HEK293 (cell line): ENCODE data around the gene CNNM1.

Experiments
- CTCF ChIA-PET: fragments of 350-600 bp; formaldehyde crosslinking; extraction: SDS; loops from one replicate; lab custom pipeline; 2021; ENCODE audit warnings: antibody characterized with exemption; lab: Yijun Ruan, JAX
- POLR2A ChIA-PET: fragments of 300-600 bp; formaldehyde crosslinking; extraction: SDS; loops from one replicate; lab custom pipeline; 2020; ENCODE audit warnings: antibody characterized with exemption, inconsistent platforms; lab: Yijun Ruan, JAX
- H3K27ac ChIP-seq: fragments of 200-500 bp; sonication (Bioruptor generic); 2 replicates; pipeline ENCODE4 v1.5.1; 2014; ENCODE audit warnings: low read depth, low read length, control low read depth, inconsistent platforms; ENCODE audit errors: extremely low read depth
- H3K36me3 ChIP-seq, 2 experiments: fragments of 200-500 bp in 1 of 2; sonication (Bioruptor generic) in 1 of 2; 1 replicate in 1 of 2; 2 replicates in 1 of 2; pipeline ENCODE4 v1.5.1; 2014 to 2017; ENCODE audit warnings: inconsistent platforms in 2 of 2, low read length in 2 of 2; ENCODE audit not compliant: control insufficient read depth in 2 of 2, insufficient read depth in 1 of 2
- H3K4me1 ChIP-seq: fragments of 200-500 bp; sonication (Bioruptor generic); 2 replicates; pipeline ENCODE4 v1.5.1; 2014; ENCODE audit warnings: mild to moderate bottlenecking, low read length, inconsistent platforms; ENCODE audit not compliant: control insufficient read depth, insufficient read depth
- H3K4me3 ChIP-seq: 2 replicates; pipeline ENCODE4 v1.5.1; 2011; ENCODE audit warnings: low read depth, mild to moderate bottlenecking, control low read depth, low read length, moderate library complexity
- H3K9me3 ChIP-seq: fragments of 200-500 bp; sonication (Bioruptor generic); 2 replicates; pipeline ENCODE4 v1.5.1; 2014; ENCODE audit warnings: low read depth, low read length, inconsistent platforms; ENCODE audit not compliant: control insufficient read depth, insufficient read depth
- BCL6B ChIP-seq: fragments of 450-650 bp; formaldehyde crosslinking; IDR thresholded peaks from 2 replicates; pipeline ENCODE4 v1.5.1; 2017; ENCODE audit warnings: missing biosample characterization, missing genetic modification characterization
- GLIS1 ChIP-seq: fragments of 450-650 bp; formaldehyde crosslinking; IDR thresholded peaks from 2 replicates; pipeline ENCODE4 v1.5.1; 2016; ENCODE audit warnings: missing biosample characterization, missing genetic modification characterization
- KLF17 ChIP-seq: fragments of 450-650 bp; formaldehyde crosslinking; IDR thresholded peaks from 2 replicates; pipeline ENCODE4 v1.5.1; 2016; ENCODE audit warnings: missing biosample characterization, missing genetic modification characterization
- KLF9 ChIP-seq: fragments of 450-650 bp; formaldehyde crosslinking; IDR thresholded peaks from 2 replicates; pipeline ENCODE4 v1.5.1; 2016; ENCODE audit warnings: missing biosample characterization, missing genetic modification characterization, low read depth
- SCRT2 ChIP-seq: fragments of 450-650 bp; formaldehyde crosslinking; IDR thresholded peaks from 2 replicates; pipeline ENCODE4 v1.5.1; 2016; ENCODE audit warnings: missing biosample characterization, missing genetic modification characterization
- TCF7L2 ChIP-seq: IDR thresholded peaks from 2 replicates; pipeline ENCODE4 v1.6.1; 2011; ENCODE audit warnings: low read depth, mild to moderate bottlenecking, inconsistent platforms, low read length, moderate library complexity, borderline replicate concordance
- YY2 ChIP-seq: fragments of 450-650 bp; formaldehyde crosslinking; IDR thresholded peaks from 2 replicates; pipeline ENCODE4 v1.5.1; 2016; ENCODE audit warnings: missing biosample characterization, missing genetic modification characterization
- ZFHX2 ChIP-seq: fragments of 450-650 bp; formaldehyde crosslinking; conservative IDR thresholded peaks from 2 replicates; pipeline ENCODE4 v1.5.1; 2016; ENCODE audit warnings: missing biosample characterization, missing genetic modification characterization
- ZFP69B ChIP-seq: fragments of 450-650 bp; formaldehyde crosslinking; IDR thresholded peaks from 2 replicates; pipeline ENCODE4 v1.5.1; 2016; ENCODE audit warnings: missing biosample characterization, missing genetic modification characterization
- ZNF10 ChIP-seq: fragments of 450-650 bp; formaldehyde crosslinking; IDR thresholded peaks from 2 replicates; pipeline ENCODE4 v1.5.1; 2017; ENCODE audit warnings: missing biosample characterization, missing genetic modification characterization
- ZNF169 ChIP-seq: fragments of 450-650 bp; formaldehyde crosslinking; IDR thresholded peaks from 2 replicates; pipeline ENCODE4 v1.5.1; 2016; ENCODE audit warnings: missing biosample characterization, missing genetic modification characterization
- ZNF19 ChIP-seq: fragments of 450-650 bp; formaldehyde crosslinking; IDR thresholded peaks from 2 replicates; pipeline ENCODE4; 2016; ENCODE audit warnings: missing biosample characterization, missing genetic modification characterization, low read depth
- ZNF239 ChIP-seq: fragments of 450-650 bp; formaldehyde crosslinking; IDR thresholded peaks from 2 replicates; pipeline ENCODE4 v1.5.1; 2016; ENCODE audit warnings: missing biosample characterization, missing genetic modification characterization
- ZNF335 ChIP-seq: fragments of 450-650 bp; formaldehyde crosslinking; conservative IDR thresholded peaks from 2 replicates; pipeline ENCODE4 v1.5.1; 2016; ENCODE audit warnings: missing biosample characterization, missing genetic modification characterization
- ZNF366 ChIP-seq: fragments of 450-650 bp; formaldehyde crosslinking; conservative IDR thresholded peaks from 2 replicates; pipeline ENCODE4 v1.5.1; 2016; ENCODE audit warnings: missing biosample characterization, missing genetic modification characterization
- ZNF391 ChIP-seq: fragments of 450-650 bp; formaldehyde crosslinking; IDR thresholded peaks from 2 replicates; pipeline ENCODE4 v1.5.1; 2016; ENCODE audit warnings: low read depth, missing biosample characterization, missing genetic modification characterization, borderline replicate concordance
- ZNF423 ChIP-seq: fragments of 450-650 bp; formaldehyde crosslinking; IDR thresholded peaks from 2 replicates; pipeline ENCODE4 v1.5.1; 2016; ENCODE audit warnings: missing biosample characterization, missing genetic modification characterization
- ZNF473 ChIP-seq: fragments of 450-650 bp; formaldehyde crosslinking; IDR thresholded peaks from 2 replicates; pipeline ENCODE4 v1.5.1; 2017; ENCODE audit warnings: missing biosample characterization, missing genetic modification characterization
- ZNF555 ChIP-seq: fragments of 450-650 bp; formaldehyde crosslinking; conservative IDR thresholded peaks from 2 replicates; pipeline ENCODE4 v1.5.1; 2017; ENCODE audit warnings: missing biosample characterization, mild to moderate bottlenecking, missing genetic modification characterization, inconsistent platforms
- ZNF580 ChIP-seq: fragments of 450-650 bp; formaldehyde crosslinking; IDR thresholded peaks from 2 replicates; pipeline ENCODE4 v1.5.1; 2016; ENCODE audit warnings: missing biosample characterization, missing genetic modification characterization
- ZNF629 ChIP-seq: fragments of 450-650 bp; formaldehyde crosslinking; IDR thresholded peaks from 2 replicates; pipeline ENCODE4 v1.5.1; 2017; ENCODE audit warnings: missing biosample characterization, missing genetic modification characterization

The CNNM1 gene

GRCh38 chr10:99374526-99374925 is 45.4 kb downstream of the CNNM1 start (continued):
- TF ChIP-seq BCL6B (peak; percentile 61; the same call in 1 of the 2 replicates), ZNF10 (tag by site-specific recombination) (no peak), GLIS1 (tag by site-specific recombination) (0 out of 2 replicates have a peak, but pooled peaks have one; percentile 6), TCF7L2 (no peak), ZNF629 (tag by site-specific recombination) (0 out of 2 replicates have a peak, but pooled peaks have one; percentile 31), ZNF580 (tag by site-specific recombination) (0 out of 2 replicates have a peak, but pooled peaks have one; percentile 29), ZNF555 (tag by site-specific recombination) (no peak), ZFP69B (tag by site-specific recombination) (peak; percentile 16; the same call in 1 of the 2 replicates)

GRCh38 chr10:99374972-99375371 is 45.8 kb downstream of the CNNM1 start:
- 0 out of 2 replicates have a peak, but pooled peaks have one; percentile 29 for TF ChIP-seq YY2 (tag by site-specific recombination)
- no peak for TF ChIP-seq ZNF473 (tag by site-specific recombination)
- TF ChIP-seq ZNF169 = peak; percentile 38; the same call in 1 of the 2 replicates
- TF ChIP-seq, all 188 proteins: peak for 2
- no peak overlapping the region for H3K4me3 ChIP-seq
- CTCF ChIA-PET = no interaction called here
- H3K9me3 ChIP-seq = no peaks in the 10 kb centered on the region
- H3K27ac ChIP-seq = peak overlapping the region; percentile 33; the same call in 1 of the 2 replicates
- peaks cover 18% of the 10 kb centered on the region for H3K4me1 ChIP-seq
- POLR2A ChIA-PET = no interaction called here
- peaks cover 0 to 3% of the 10 kb centered on the region in 2 experiments; a peak in 1 of 3 replicates for H3K36me3 ChIP-seq

GRCh38 chr10:99375426-99375825 is 46.3 kb downstream of the CNNM1 start:
- Histone ChIP-seq H3K27ac (0 out of 2 replicates have a peak overlapping the region, but pooled peaks have one; percentile 33), H3K4me1 (peaks cover 18% of the 10 kb centered on the region), H3K4me3 (no peak overlapping the region), H3K36me3 (peaks cover 0 to 4% of the 10 kb centered on the region in 2 experiments; a peak in 1 of 3 replicates), H3K9me3 (no peaks in the 10 kb centered on the region)
- ChIA-PET CTCF (no interaction called here), POLR2A (no interaction called here)
- no peak for TF ChIP-seq SCRT2 (tag by site-specific recombination)
- TF ChIP-seq KLF17 (tag by site-specific recombination) = no peak
- no peak for TF ChIP-seq ZNF366 (tag by site-specific recombination)
- TF ChIP-seq ZNF391 (tag by site-specific recombination) = no peak

GRCh38 chr10:99382176-99382575 is 53.0 kb downstream of the CNNM1 start:
- ChIA-PET CTCF (interaction anchor here (0.6 to 2.6 kb wide), 2 partner anchors 11 to 190 kb away, joined by 3 to 10 read pairs; no protein-coding TSS in a partner anchor), POLR2A (interaction anchor here (0.7 kb wide), 1 partner anchor 229 kb away, joined by 3 read pairs; no protein-coding TSS in a partner anchor)
- TF ChIP-seq ZFHX2 (tag by site-specific recombination) = no peak
- TF ChIP-seq ZNF335 (tag by site-specific recombination) = no peak
- no peak for TF ChIP-seq ZNF19 (tag by site-specific recombination)
- no peak for TF ChIP-seq ZNF423 (tag by site-specific recombination)
- no peak for TF ChIP-seq ZNF239 (tag by site-specific recombination)
- no peak for TF ChIP-seq KLF9 (tag by site-specific recombination)
- H3K36me3 ChIP-seq = peaks cover 0 to 14% of the 10 kb centered on the region in 2 experiments; a peak in 1 of 3 replicates
- H3K4me1 ChIP-seq = no peaks in the 10 kb centered on the region
- H3K4me3 ChIP-seq = no peak overlapping the region
- no peaks in the 10 kb centered on the region for H3K9me3 ChIP-seq
- H3K27ac ChIP-seq = no peak overlapping the region
